PC-9 (cell line): ENCODE data around the gene NOP56. TPM values are rescaled to one million over a fixed set of nuclear protein-coding genes. Genes with fewer than 3 reads are reported as not detected.
"Not testable (repeated sequence)": the region's sequence is repeated elsewhere in the genome, so short reads cannot be mapped to it uniquely, and the experiment has no call there.

Experiments used
- BruUV-seq: library from RNA; stranded (reverse); fragments of 400-500 nt; replicated peaks from 2 replicates; lab custom pipeline; 2021; lab: Mats Ljungman, UMichigan
- CTCF ChIA-PET: fragments of 300-600 bp; sonication (Branson Sonifier 250); formaldehyde crosslinking; loops from one replicate; lab custom pipeline; 2022; ENCODE audit warnings: antibody characterized with exemption; lab: Charles Lee
- POLR2A ChIA-PET: fragments of 300-600 bp; sonication (Branson Sonifier 250); formaldehyde crosslinking; loops from one replicate; lab custom pipeline; 2022; ENCODE audit warnings: antibody characterized with exemption; ENCODE audit not compliant: unreplicated experiment; lab: Charles Lee
- DNase-seq, 2 experiments: peaks; one replicate each; pipeline versions ENCODE4 v3.0.0 to v3.0.0-alpha.2; 2015 to 2022; ENCODE audit warnings: mixed read lengths in 1 of 2
- H2AFZ ChIP-seq: fragments of 200-600 bp; sonication (generic); 2 replicates; pipeline ENCODE4 v1.8.1; 2017; ENCODE audit warnings: antibody characterized with exemption
- H3F3A ChIP-seq: fragments of 200-600 bp; sonication (generic); 2 replicates; pipeline ENCODE4 v1.8.1; 2017; ENCODE audit warnings: antibody characterized with exemption, mild to moderate bottlenecking, low read depth; ENCODE audit not compliant: insufficient read depth
- H3K27ac ChIP-seq: fragments of 200-600 bp; sonication (generic); 2 replicates; pipeline ENCODE4 v1.6.1; 2016; ENCODE audit warnings: mixed run types
- H3K27me3 ChIP-seq: fragments of 200-600 bp; sonication (generic); 2 replicates; pipeline ENCODE4 v1.6.1; 2016; ENCODE audit warnings: low read depth, mixed run types; ENCODE audit not compliant: insufficient read depth
- H3K36me3 ChIP-seq: fragments of 200-600 bp; sonication (generic); 2 replicates; pipeline ENCODE4 v1.6.1; 2016; ENCODE audit warnings: low read depth, mixed run types
- H3K4me1 ChIP-seq: fragments of 200-600 bp; sonication (generic); replicated peaks from 2 replicates; pipeline ENCODE4 v1.6.1; 2016; ENCODE audit warnings: mixed run types; ENCODE audit not compliant: insufficient read depth
- H3K4me2 ChIP-seq: fragments of 200-600 bp; sonication (generic); 2 replicates; pipeline ENCODE4 v1.6.1; 2017; ENCODE audit warnings: mixed run types
- H3K4me3 ChIP-seq: fragments of 200-600 bp; sonication (generic); 2 replicates; pipeline ENCODE4 v1.6.1; 2016; ENCODE audit warnings: mixed run types
- H3K79me2 ChIP-seq: fragments of 200-600 bp; sonication (generic); 2 replicates; pipeline ENCODE4 v1.6.1; 2017; ENCODE audit warnings: low read depth, mixed run types
- H3K9me2 ChIP-seq: fragments of 200-600 bp; sonication (generic); 2 replicates; pipeline ENCODE4 v1.8.1; 2017; ENCODE audit warnings: mild to moderate bottlenecking; ENCODE audit not compliant: insufficient read depth
- H3K9me3 ChIP-seq: fragments of 200-600 bp; sonication (generic); 2 replicates; pipeline ENCODE4 v1.8.1; 2016; ENCODE audit warnings: low read depth; ENCODE audit not compliant: insufficient read depth
- H4K20me1 ChIP-seq: fragments of 200-600 bp; sonication (generic); 2 replicates; pipeline ENCODE4 v1.8.1; 2017; ENCODE audit not compliant: insufficient read depth
- CTCF ChIP-seq: fragments of 200-600 bp; sonication (generic); conservative IDR thresholded peaks from 2 replicates; pipeline ENCODE4 v1.6.1; 2017; ENCODE audit warnings: mixed run types, antibody characterized with exemption, mild to moderate bottlenecking, moderate library complexity
- EZH2 ChIP-seq: fragments of 200-600 bp; sonication (generic); IDR thresholded peaks from 2 replicates; pipeline ENCODE4 v1.8.0; 2017; ENCODE audit warnings: antibody characterized with exemption, low read depth
- intact Hi-C: fragments of 100-400 bp; cut with micrococcal nuclease; formaldehyde crosslinking; loops from one replicate; pipeline ENCODE4 v1.10.0; 2022; ENCODE audit not compliant: unreplicated experiment
- total RNA-seq: library from RNA; stranded (reverse); gene quantifications from 2 replicates; pipeline ENCODE4 v1.2.3, GENCODE V29; 2021

NOP56 gene
- total RNA-seq, 1 experiment from 2014 or later, result 210 TPM

- Histone ChIP-seq H3K9me2 (no peaks in the 10 kb centered on the region), H3K27ac (no peak overlapping the region), H2AFZ (no peak overlapping the region), H3K79me2 (no peaks in the 10 kb centered on the region), H3K36me3 (no peaks in the 10 kb centered on the region), H3K27me3 (peaks cover 5% of the 10 kb centered on the region), H3K9me3 (no peaks in the 10 kb centered on the region), H4K20me1 (no peaks in the 10 kb centered on the region), H3K4me3 (no peak overlapping the region), H3K4me2 (no peak overlapping the region), H3K4me1 (no peaks in the 10 kb centered on the region), H3F3A (no peaks in the 10 kb centered on the region)
- no peak for DNase-seq
- no TSS peak for BruUV-seq
- ChIA-PET POLR2A (no interaction called here), CTCF (no interaction called here)
- TF ChIP-seq EZH2 (no peak), CTCF (no peak)
- intact Hi-C loops, result no loop called here
Observed at GRCh38 chr20:2672446-2672845, 20.0 kb downstream of the NOP56 start.

- ChIA-PET CTCF (interaction anchor here (0.7 to 0.8 kb wide), 4 partner anchors 9 to 1905 kb away, joined by 3 to 17 read pairs (median 5); partner anchors contain the start of genes IDH3B and SLC52A3), POLR2A (interaction anchor here (0.5 to 0.7 kb wide), 3 partner anchors 133 to 418 kb away, joined by 4 to 6 read pairs (median 5); no protein-coding TSS in a partner anchor)
- intact Hi-C loops, result no loop called here
Observed at GRCh38 chr20:2673453-2673852, 21.0 kb downstream of the NOP56 start.

GRCh38 chr20:2680046-2680445, 27.6 kb downstream of the NOP56 start:
- no peaks in the 10 kb centered on the region for H3F3A ChIP-seq
- ChIA-PET POLR2A (interaction anchor here (0.7 kb wide), 1 partner anchor 53 kb away, joined by 15 read pairs; no protein-coding TSS in a partner anchor), CTCF (no interaction called here)
- H3K4me2 ChIP-seq, result no peak overlapping the region
- intact Hi-C loops, result no loop called here
- no peaks in the 10 kb centered on the region for H3K9me2 ChIP-seq
- peaks cover 21% of the 10 kb centered on the region for H3K27me3 ChIP-seq
- no peak for DNase-seq
- H3K9me3 ChIP-seq, result no peaks in the 10 kb centered on the region
- no peaks in the 10 kb centered on the region for H3K36me3 ChIP-seq
- no TSS peak for BruUV-seq
- TF ChIP-seq EZH2 (no peak), CTCF (no peak)
- H2AFZ ChIP-seq, result no peak overlapping the region
- no peaks in the 10 kb centered on the region for H3K79me2 ChIP-seq
- no peaks in the 10 kb centered on the region for H3K4me1 ChIP-seq
- no peak overlapping the region for H3K27ac ChIP-seq
- H4K20me1 ChIP-seq, result no peaks in the 10 kb centered on the region
- H3K4me3 ChIP-seq, result no peak overlapping the region

More at GRCh38 chr20:2673453-2673852, 21.0 kb downstream of the NOP56 start:
- no peaks in the 10 kb centered on the region for H3K79me2 ChIP-seq
- H3K36me3 ChIP-seq, result no peaks in the 10 kb centered on the region
- no peak overlapping the region for H3K4me2 ChIP-seq
- no peaks in the 10 kb centered on the region for H3K4me1 ChIP-seq
- no TSS peak for BruUV-seq
- H4K20me1 ChIP-seq, result no peaks in the 10 kb centered on the region
- no peak overlapping the region for H3K27ac ChIP-seq
- DNase-seq, result no peak
- H2AFZ ChIP-seq, result no peak overlapping the region
- H3K9me2 ChIP-seq, result no peaks in the 10 kb centered on the region
- H3F3A ChIP-seq, result no peaks in the 10 kb centered on the region
- no peak overlapping the region for H3K4me3 ChIP-seq
- H3K27me3 ChIP-seq, result peaks cover 5% of the 10 kb centered on the region
- TF ChIP-seq EZH2 (no peak), CTCF (no peak)
- H3K9me3 ChIP-seq, result no peaks in the 10 kb centered on the region

GRCh38 chr20:2682040-2682439, 29.6 kb downstream of the NOP56 start:
- H3K9me3 ChIP-seq, H3K4me2 ChIP-seq, H2AFZ ChIP-seq, H3K4me3 ChIP-seq, H3K79me2 ChIP-seq, H4K20me1 ChIP-seq, H3K4me1 ChIP-seq, POLR2A ChIA-PET, DNase-seq, CTCF ChIA-PET, H3K27ac ChIP-seq, H3K36me3 ChIP-seq, BruUV-seq, H3K9me2 ChIP-seq, intact Hi-C loops, H3F3A ChIP-seq: not testable (repeated sequence)
- peaks cover 36% of the 10 kb centered on the region for H3K27me3 ChIP-seq

GRCh38 chr20:2684817-2685216, 32.4 kb downstream of the NOP56 start:
- H3K79me2 ChIP-seq, H4K20me1 ChIP-seq, H3K36me3 ChIP-seq, DNase-seq, H3F3A ChIP-seq, H3K9me2 ChIP-seq, POLR2A ChIA-PET, H3K4me3 ChIP-seq, H3K4me2 ChIP-seq, CTCF ChIA-PET, H3K27ac ChIP-seq, intact Hi-C loops, H2AFZ ChIP-seq, H3K4me1 ChIP-seq, BruUV-seq, H3K9me3 ChIP-seq: not testable (repeated sequence)
- H3K27me3 ChIP-seq, result peaks cover 51% of the 10 kb centered on the region
